Tibial artery (tissue), 4 donors: ENCODE measurements around the gene TNRC6B.

Experiments used
- DNase-seq, 2 donors: peaks; one replicate each; pipeline ENCODE4 v3.0.0-alpha.2; 2019
- H3K27ac ChIP-seq, 2 donors: fragments of 200-600 bp; sonication (generic) in 1 of 2; 1 replicate in 1 of 2; 2 replicates in 1 of 2; pipeline ENCODE4 v1.5.1; 2018 to 2019; ENCODE audit warnings: mild to moderate bottlenecking in 1 of 2
- H3K27me3 ChIP-seq, 2 donors: fragments of 200-600 bp; sonication (generic) in 1 of 2; one replicate each; pipeline versions ENCODE4 v1.5.1 to v1.6.0; 2016 to 2019
- H3K36me3 ChIP-seq, 3 donors: fragments of 200-600 bp; sonication (generic) in 2 of 3; one replicate each; pipeline ENCODE4 v1.5.1; 2016 to 2019; ENCODE audit warnings: mild to moderate bottlenecking in 2 of 3
- H3K4me1 ChIP-seq, 4 donors: fragments of 200-600 bp; sonication (generic) in 2 of 4; 1 replicate in 3 of 4; 2 replicates in 1 of 4; pipeline ENCODE4 v1.5.1; 2016 to 2019
- H3K4me3 ChIP-seq, 2 donors: fragments of 200-600 bp; sonication (generic) in 1 of 2; 1 replicate in 1 of 2; 2 replicates in 1 of 2; pipeline ENCODE4 v1.5.1; 2018 to 2019; ENCODE audit warnings: mild to moderate bottlenecking in 2 of 2
- H3K9me3 ChIP-seq, 3 donors: fragments of 200-600 bp; sonication (generic) in 1 of 3; one replicate each; pipeline ENCODE4 v1.5.1; 2016 to 2019
- intact Hi-C: fragments of 100-400 bp; cut with DNase I; formaldehyde crosslinking; loops from one replicate; pipeline ENCODE4 v1.15.0; 2023; ENCODE audit warnings: low total_unique reads
- TF ChIP-seq, protein P1 (sequence below), 2 experiments: fragments of 200-600 bp in 1 of 2; fragments of 450-650 bp in 1 of 2; IDR thresholded peaks; one replicate each; pipeline ENCODE4 v1.5.1; 2017 to 2019; ENCODE audit warnings: antibody characterized with exemption in 2 of 2, mild to moderate bottlenecking in 1 of 2, moderate library complexity in 1 of 2

Gene TNRC6B

DNA sequence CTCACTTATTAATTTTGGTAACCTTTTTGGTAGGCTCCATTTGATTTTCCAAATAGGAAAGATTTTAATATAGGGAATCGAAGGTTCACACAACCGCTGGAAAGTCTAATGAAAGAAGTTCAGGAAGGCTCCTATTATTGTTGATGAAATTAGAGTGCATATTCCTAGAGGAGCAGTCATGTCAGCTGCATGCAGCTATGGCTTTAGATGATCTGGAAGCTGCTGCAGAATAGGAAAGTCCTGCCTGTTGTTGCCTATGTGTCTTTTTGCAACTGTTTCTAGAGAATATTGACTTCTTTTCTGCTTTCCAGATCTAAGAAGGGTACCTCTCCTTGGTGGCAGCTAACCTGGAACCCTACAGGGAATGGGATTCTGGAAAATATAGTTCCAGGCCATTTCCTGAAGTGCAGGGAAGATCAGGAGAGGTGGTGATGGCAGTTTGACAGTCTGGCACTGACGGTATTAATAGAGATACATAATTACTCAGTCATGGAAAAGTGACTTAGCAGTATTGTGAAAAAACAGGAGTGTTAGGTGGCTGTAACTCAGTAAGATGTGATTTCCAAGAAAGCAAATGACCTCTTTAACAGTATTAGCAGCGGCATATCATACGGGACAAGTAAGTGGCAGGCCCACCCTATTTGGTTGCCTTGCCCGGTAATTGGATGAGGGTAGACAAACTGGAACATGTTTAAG, 54.0 kb downstream of the TNRC6B start:
- Histone ChIP-seq H3K4me1 (peaks cover 0 to 12% (median 5%) of the 10 kb centered on the region in 4 donors), H3K36me3 (peaks cover 0 to 9% (median 4%) of the 10 kb centered on the region in 3 donors), H3K27ac (no peak overlapping the region), H3K4me3 (no peak overlapping the region), H3K27me3 (no peaks in the 10 kb centered on the region), H3K9me3 (no peaks in the 10 kb centered on the region)
- DNase-seq = no peak
- TF ChIP-seq, protein P1, sequence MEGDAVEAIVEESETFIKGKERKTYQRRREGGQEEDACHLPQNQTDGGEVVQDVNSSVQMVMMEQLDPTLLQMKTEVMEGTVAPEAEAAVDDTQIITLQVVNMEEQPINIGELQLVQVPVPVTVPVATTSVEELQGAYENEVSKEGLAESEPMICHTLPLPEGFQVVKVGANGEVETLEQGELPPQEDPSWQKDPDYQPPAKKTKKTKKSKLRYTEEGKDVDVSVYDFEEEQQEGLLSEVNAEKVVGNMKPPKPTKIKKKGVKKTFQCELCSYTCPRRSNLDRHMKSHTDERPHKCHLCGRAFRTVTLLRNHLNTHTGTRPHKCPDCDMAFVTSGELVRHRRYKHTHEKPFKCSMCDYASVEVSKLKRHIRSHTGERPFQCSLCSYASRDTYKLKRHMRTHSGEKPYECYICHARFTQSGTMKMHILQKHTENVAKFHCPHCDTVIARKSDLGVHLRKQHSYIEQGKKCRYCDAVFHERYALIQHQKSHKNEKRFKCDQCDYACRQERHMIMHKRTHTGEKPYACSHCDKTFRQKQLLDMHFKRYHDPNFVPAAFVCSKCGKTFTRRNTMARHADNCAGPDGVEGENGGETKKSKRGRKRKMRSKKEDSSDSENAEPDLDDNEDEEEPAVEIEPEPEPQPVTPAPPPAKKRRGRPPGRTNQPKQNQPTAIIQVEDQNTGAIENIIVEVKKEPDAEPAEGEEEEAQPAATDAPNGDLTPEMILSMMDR (IDR thresholded peaks at IDR 0.05) = no peak
- intact Hi-C loops = no loop called here

DNA sequence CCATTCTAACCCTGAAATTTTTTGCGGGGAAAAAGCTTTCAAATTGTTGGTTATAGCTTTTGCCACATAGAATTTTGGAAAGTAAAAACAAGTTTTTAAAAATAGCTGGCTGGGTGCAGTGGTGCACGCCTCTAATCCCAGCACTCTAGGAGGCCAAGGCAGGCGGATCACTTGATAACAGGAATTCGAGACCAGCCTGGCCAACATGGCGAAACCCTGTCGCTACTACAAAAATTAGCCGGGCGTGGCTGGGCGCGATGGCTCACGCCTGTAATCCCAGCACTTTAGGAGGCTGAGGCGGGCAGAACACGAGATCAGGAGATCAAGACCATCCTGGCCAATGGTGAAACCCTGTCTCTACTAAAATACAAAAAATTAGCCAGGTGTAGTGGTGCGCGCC, 54.9 kb downstream of the TNRC6B start:
- H3K4me3 ChIP-seq = no peak overlapping the region
- peaks cover 0 to 9% (median 4%) of the 10 kb centered on the region in 3 donors for H3K36me3 ChIP-seq
- H3K27ac ChIP-seq = no peak overlapping the region
- H3K4me1 ChIP-seq = peaks cover 0 to 13% (median 5%) of the 10 kb centered on the region in 4 donors
- no peaks in the 10 kb centered on the region for H3K9me3 ChIP-seq
- TF ChIP-seq, protein P1 (IDR thresholded peaks at IDR 0.05) = no peak
- no peaks in the 10 kb centered on the region for H3K27me3 ChIP-seq
- no peak for DNase-seq
- intact Hi-C loops = no loop called here

DNA sequence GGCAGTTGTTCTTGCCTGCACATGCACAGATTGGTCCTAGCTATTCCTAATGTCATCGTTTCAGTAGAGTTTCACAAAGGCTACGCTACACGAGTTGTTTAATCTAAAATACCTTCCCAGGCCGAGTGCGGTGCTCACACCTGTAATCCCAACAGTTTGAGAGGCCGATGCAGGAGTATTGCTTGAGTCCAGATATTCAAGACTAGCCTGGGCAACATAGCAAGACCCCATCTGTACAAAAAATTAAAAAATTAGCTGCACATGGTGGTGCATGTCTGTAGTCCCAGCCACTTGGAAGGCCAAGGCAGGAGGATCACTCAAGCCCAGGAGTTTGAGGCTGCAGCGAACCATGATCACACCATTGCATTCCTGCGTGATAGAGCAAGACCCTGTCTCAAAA, 56.2 kb downstream of the TNRC6B start:
- Histone ChIP-seq H3K27me3 (no peaks in the 10 kb centered on the region), H3K9me3 (no peaks in the 10 kb centered on the region), H3K36me3 (peaks cover 0 to 9% (median 4%) of the 10 kb centered on the region in 3 donors), H3K4me3 (no peak overlapping the region), H3K27ac (no peak overlapping the region), H3K4me1 (peaks cover 0 to 25% (median 11%) of the 10 kb centered on the region in 4 donors)
- TF ChIP-seq, protein P1 (IDR thresholded peaks at IDR 0.05) = no peak
- intact Hi-C loops = no loop called here
- no peak for DNase-seq

DNA sequence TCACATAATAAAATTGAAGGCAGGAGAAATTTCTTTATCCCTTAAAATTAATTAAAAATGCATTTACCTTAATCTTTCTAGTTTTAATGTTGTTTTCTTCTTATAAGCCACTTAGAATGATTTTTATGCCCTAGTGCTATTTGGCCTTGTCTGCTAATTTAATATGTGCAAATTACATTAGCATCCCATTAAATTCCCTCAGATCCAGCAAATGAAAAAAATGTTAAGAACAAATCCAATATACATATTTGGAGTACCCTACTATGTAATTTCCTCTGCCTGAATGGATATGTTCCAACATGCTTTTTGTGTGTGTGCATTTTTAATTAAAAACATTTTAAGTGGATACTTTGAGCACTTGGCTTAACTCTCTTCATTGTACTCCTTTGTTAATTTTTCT, 56.9 kb downstream of the TNRC6B start:
- Histone ChIP-seq H3K27ac (no peak overlapping the region), H3K4me1 (peaks cover 0 to 33% (median 17%) of the 10 kb centered on the region in 4 donors), H3K4me3 (no peak overlapping the region), H3K36me3 (peaks cover 0 to 9% (median 4%) of the 10 kb centered on the region in 3 donors), H3K27me3 (no peaks in the 10 kb centered on the region), H3K9me3 (no peaks in the 10 kb centered on the region)
- intact Hi-C loops = no loop called here
- no peak for DNase-seq
- TF ChIP-seq, protein P1 (IDR thresholded peaks at IDR 0.05) = no peak

DNA sequence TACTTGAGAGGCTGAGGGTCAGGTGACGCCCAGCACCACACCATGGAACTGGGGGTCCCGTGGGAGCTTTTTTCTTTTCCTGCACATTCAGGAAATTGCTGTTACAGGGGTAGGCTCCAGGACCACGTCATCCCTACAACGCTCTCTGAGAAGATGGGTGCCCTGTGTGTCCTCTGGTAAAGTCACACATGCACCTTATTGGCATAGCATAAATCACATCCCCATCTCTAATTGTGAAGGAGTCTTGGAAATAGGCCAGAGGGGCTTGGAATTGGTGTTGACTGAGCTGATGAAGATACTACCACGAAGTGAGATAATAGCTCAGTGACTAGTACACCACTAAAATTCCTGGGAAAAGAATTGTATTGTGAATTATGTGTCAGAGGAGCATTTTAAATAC, 57.6 kb downstream of the TNRC6B start:
- Histone ChIP-seq H3K27ac (no peak overlapping the region), H3K4me1 (peaks cover 0 to 35% (median 19%) of the 10 kb centered on the region in 4 donors), H3K9me3 (no peaks in the 10 kb centered on the region), H3K4me3 (no peak overlapping the region), H3K36me3 (peaks cover 0 to 9% (median 4%) of the 10 kb centered on the region in 3 donors), H3K27me3 (no peaks in the 10 kb centered on the region)
- intact Hi-C loops = no loop called here
- DNase-seq = no peak
- TF ChIP-seq, protein P1 (IDR thresholded peaks at IDR 0.05) = no peak
